ENCODE results near the gene WFS1.

Gene WFS1

DNA sequence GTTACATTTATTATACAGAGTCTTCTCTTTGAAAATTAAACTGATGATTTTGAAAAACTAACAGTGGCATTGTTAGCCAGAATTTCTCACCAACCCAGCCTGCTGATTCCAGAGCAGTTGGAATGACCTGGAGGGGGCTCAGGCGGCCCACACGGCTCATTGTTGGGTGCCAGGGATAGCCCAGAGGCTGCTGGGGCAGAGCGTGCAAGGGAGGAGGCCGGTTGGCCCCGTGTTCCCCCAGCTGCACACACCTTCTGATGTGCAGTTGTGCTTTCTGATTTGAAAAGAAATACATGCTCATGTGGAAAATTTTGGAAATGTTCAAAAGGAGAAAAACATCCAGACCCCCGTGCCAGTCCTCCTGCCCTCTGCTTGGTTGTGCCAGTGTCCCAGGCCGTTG lies 20.6 kb downstream of the WFS1 start:
- TF ChIP-seq GATA2 (IDR thresholded peaks at IDR 0.05; ENCODE audit: low read depth, low read length) (no peak), GATA3 (IDR thresholded peaks at IDR 0.05; ENCODE audit: low read depth, low read length) (no peak)

DNA sequence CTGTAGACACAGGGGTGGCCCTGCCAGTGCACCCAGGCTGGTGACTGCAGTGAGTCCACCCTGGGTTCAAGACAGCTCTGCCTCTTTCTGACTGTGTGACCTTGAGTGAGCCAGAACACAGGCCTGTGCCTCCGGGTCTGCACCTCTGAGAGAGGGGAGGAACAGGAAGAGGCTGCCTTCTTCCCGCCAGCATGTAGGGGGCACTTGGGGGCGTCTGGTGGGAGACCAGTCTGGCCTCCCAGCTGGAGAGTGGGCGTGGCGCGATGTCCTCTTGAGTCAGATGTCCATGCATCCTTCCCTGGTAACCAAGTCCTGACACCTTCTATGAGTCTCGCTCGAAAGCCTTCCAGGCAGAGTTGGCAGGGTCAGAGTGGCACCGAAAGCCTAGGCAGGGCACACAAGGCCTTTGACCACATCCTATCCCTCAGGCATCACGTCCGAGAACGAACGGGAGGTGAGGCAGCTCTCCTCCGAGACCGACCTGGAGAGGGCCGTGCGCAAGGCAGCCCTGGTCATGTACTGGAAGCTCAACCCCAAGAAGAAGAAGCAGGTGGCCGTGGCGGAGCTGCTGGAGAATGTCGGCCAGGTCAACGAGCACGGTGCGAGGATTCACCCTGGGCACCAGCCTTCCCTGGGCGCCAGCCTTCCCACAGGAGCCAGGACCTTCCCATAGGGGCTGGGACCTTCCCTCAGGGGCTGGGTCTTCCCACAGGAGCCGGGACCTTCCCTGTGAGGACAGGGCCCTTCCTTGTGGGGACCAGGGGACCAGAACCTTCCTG lies 21.3 kb downstream of the WFS1 start:
- no peak for TF ChIP-seq GATA2 (IDR thresholded peaks at IDR 0.05; ENCODE audit: low read depth, low read length)
- no peak for TF ChIP-seq GATA3 (IDR thresholded peaks at IDR 0.05; ENCODE audit: low read depth, low read length)

DNA sequence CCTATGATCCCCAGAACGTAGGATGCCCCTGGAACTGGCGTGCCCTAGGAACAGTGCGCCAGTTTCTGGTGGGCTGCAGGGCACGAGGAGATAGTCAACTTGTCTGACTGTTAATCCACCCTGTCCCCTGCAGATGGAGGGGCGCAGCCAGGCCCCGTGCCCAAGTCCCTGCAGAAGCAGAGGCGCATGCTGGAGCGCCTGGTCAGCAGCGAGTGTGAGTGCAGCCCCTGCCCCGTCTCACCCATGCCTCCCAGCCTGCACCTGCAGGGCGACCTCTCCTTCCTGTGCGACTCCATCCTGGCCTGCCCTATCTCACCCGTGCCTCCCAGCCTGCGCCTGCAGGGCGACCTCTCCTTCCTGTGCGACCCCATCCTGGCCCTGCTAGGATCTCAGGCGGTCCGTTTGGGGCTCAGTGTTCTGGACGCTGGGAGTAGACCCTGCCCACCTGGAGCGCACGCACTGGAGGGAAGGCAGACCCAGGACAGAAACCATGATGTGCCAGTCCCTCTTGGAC lies 22.2 kb downstream of the WFS1 start:
- TF ChIP-seq GATA2 (IDR thresholded peaks at IDR 0.05; ENCODE audit: low read depth, low read length) (no peak), GATA3 (IDR thresholded peaks at IDR 0.05; ENCODE audit: low read depth, low read length) (no peak)

DNA sequence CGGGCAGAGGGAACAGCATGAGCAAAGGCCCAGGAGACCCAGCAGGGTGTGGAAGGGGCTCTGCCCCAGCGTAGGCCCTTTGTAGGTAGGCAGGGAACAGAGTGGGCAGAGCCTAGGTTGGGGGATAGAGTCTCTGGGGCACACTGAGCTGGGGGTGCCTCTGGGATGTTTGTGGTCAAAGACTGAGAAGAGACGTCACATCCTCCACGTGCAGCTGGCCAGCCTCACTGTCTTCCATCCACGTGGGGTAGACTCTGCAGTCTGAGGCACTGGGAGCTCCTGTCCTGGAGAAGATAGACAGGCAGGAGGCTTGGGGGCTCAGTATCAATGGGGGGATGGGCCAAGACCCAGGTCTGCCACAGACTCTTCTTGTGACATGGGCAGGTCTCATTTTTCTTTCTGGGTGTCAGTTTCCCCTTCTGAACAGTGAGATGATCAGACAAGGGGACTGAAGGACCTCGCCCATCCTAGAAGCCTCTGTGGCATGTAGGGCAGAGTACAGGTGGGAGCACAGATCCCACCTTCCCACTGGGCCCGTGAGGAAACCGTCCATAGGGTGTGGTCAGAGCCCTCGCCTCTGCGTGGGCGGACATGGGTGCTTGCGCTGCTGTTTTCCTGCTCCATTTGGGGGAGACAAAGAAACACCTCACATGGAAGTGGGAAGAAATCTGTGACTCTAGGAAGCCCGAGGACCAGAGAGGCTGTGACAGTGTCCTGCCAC lies 22.9 kb downstream of the WFS1 start:
- TF ChIP-seq GATA2 (IDR thresholded peaks at IDR 0.05; ENCODE audit: low read depth, low read length) (no peak), GATA3 (IDR thresholded peaks at IDR 0.05; ENCODE audit: low read depth, low read length) (no peak)

DNA sequence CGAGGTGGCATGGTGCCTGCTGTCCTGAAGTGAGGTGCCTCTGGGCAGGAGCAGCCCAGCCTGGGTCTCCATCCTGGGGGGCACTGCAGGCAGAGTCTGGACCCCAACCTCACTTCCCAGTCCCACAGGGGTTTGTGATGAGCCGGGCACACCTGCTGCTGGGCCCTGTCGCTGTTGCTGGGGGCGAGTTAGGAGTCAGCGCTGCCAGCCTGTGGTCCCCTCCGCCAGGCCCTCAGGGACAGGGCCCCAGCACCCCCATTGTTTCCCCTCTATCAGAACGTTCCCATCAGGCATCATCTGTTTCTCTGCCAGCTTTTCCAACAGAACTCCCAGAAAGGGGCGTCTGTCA lies 23.4 kb downstream of the WFS1 start:
- no peak for TF ChIP-seq GATA3 (IDR thresholded peaks at IDR 0.05; ENCODE audit: low read depth, low read length)
- TF ChIP-seq GATA2 (IDR thresholded peaks at IDR 0.05; ENCODE audit: low read depth, low read length), result no peak

DNA sequence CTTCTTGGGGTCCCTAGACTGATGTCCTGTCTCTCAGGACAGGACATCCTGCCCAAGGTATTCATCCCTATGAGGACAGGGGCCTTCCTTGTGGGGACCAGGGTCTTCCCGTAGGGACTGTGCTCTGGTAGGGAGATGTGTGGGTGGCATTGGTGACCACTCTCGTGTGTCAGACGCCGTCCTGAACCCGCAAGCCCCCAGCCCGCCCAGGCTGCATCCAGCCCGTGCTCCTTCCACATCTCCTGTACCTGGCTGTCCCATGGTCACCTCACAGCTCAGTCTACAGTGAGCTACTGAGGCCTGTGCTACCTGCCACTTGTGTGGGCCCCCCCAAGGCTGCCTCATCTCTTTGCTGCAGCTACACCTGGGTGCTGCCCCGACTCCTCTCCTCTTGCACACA lies 24.0 kb downstream of the WFS1 start:
- TF ChIP-seq GATA3 (IDR thresholded peaks at IDR 0.05; ENCODE audit: low read depth, low read length) (no peak), GATA2 (IDR thresholded peaks at IDR 0.05; ENCODE audit: low read depth, low read length) (no peak)

DNA sequence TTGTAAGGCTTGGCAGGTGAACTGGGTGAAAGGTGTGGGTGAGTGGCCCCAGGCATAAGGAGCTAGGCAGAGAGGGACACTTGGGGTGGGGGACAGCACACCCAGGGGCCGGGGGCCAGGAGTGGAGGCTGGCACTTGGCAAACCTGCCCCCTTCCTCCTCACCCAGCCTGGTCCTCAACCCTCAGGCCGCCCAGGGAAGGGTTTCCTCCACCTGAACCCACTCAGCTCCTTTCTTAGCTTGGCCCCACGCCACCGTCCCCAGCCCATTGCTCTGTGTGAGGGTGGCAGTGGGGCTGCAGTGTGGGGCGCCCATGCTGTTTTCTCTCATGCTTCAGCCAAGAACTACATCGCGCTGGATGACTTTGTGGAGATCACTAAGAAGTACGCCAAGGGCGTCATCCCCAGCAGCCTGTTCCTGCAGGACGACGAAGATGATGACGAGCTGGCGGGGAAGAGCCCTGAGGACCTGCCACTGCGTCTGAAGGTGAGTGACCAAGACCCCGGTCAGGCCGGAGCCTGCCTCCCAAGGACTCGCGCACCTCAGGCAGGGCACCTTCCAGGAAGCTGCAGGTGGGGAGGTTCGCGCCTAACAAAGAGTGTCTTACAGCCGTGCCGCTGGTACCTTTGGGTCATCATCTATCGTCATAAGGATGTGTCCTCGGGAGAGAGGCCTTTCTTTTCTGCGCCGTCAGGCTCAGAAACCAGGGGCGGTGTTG lies 25.2 kb downstream of the WFS1 start:
- TF ChIP-seq GATA3 (IDR thresholded peaks at IDR 0.05; ENCODE audit: low read depth, low read length) (no peak), GATA2 (IDR thresholded peaks at IDR 0.05; ENCODE audit: low read depth, low read length) (no peak)

DNA sequence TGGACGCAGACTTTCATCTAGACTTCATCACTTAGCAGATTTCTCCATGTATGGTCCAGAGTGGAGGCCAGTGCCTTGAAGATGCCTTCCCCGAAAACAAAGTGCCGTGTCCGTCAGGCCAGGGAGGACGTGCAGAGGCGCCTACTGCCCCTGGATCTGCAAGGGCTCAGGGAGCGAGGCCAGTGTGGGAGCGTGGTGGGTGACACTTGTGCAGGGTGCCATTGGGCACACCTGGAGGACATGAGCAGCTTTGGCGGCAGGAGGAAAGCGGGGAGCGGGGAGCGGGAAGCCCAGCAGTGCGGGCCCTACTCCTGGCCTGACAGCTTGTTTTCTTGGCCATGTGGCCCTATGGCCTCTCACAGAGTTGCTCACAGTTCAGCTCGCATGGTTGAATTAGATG lies 25.8 kb downstream of the WFS1 start:
- no peak for TF ChIP-seq GATA3 (IDR thresholded peaks at IDR 0.05; ENCODE audit: low read depth, low read length)
- TF ChIP-seq GATA2 (IDR thresholded peaks at IDR 0.05; ENCODE audit: low read depth, low read length), result no peak

DNA sequence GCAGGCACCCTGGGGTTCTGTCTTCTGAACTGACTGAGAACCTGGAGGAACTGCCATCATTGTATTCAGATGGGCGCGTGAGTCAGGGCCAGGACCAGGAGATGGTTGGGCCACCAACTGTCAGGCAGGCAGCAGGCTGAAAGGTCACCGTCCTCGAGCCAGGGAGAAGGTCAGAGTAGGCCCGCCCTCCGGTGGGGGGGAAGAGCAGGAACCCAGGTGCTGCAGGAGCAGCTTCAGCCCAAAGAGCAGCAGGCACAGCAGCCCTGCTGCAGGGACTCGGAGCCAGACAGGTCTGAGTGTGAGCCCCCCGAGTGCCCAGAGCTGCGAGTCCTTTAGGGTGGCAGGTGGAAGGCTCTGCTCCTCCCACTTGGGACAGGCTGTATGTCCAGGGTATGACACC lies 26.4 kb downstream of the WFS1 start:
- TF ChIP-seq GATA2 (IDR thresholded peaks at IDR 0.05; ENCODE audit: low read depth, low read length) (no peak), GATA3 (IDR thresholded peaks at IDR 0.05; ENCODE audit: low read depth, low read length) (no peak)

DNA sequence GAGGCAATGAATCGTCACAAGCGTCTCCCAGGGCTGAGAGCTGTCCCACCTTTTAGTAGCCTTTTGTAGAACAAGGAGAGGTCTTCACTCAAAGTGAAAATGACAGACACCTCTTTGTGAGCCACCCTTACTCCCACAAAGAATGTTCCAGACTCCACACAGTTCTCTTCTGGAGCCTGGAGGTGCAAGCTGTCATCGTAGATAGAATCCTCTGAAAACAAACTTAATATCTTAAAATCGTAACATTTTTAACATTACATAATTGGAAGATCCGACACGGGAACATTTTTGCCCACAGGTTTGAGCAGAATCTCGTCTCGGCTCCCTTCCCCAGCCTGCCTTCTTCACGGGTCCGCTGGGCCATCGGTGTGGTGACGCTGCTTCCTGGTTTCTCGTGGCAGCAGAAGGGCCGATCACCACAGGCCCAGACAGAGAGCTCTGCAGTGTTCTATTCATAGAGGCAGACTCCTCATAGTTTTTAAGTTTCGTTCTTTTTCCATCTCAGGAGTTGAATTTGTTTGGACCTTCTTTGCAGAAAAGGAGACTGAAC lies 27.7 kb downstream of the WFS1 start:
- TF ChIP-seq GATA3 (IDR thresholded peaks at IDR 0.05; ENCODE audit: low read depth, low read length) (no peak), GATA2 (IDR thresholded peaks at IDR 0.05; ENCODE audit: low read depth, low read length) (no peak)

DNA sequence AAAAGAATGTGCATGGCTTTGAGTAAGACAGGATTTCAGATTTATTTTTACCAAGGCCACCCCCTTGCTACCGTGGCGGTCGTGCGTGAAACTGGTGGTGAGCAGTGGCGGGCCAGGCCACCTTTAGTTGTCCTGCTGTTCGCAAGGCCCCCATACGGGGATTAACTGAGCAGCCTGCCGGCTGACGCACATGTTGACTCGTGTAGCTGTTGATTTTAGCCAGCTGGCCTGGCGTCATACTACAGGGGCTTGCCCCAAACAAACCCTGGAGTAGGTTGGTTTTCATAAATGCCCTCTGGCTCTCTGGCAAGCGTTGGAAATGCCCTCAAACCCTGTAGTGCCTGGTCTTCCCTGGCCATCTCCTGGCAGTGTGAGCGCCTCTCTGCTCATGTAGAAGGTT lies 28.4 kb downstream of the WFS1 start:
- TF ChIP-seq GATA3 (IDR thresholded peaks at IDR 0.05; ENCODE audit: low read depth, low read length), result no peak
- no peak for TF ChIP-seq GATA2 (IDR thresholded peaks at IDR 0.05; ENCODE audit: low read depth, low read length)

DNA sequence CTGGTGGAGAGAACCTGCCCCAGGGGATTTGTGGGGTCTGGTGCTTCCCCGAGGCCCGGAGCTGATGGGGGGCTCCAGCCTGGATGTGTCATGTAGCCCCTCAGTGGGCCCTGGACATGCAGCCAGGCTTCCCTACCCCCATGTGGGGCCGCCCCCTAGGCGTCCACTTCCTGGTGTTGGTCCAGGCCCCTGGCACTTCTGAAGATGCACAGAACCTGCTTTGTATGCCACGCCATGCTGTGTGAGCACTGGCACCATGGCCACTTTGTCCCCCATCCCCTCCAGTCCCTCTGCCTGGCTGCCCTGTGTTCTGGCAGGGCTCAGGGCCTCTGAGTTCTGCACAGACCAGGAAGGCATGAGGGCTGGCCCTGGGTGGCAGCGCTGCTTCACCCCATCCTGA lies 29.2 kb downstream of the WFS1 start:
- TF ChIP-seq GATA2 (IDR thresholded peaks at IDR 0.05; ENCODE audit: low read depth, low read length) (no peak), GATA3 (IDR thresholded peaks at IDR 0.05; ENCODE audit: low read depth, low read length) (no peak)

DNA sequence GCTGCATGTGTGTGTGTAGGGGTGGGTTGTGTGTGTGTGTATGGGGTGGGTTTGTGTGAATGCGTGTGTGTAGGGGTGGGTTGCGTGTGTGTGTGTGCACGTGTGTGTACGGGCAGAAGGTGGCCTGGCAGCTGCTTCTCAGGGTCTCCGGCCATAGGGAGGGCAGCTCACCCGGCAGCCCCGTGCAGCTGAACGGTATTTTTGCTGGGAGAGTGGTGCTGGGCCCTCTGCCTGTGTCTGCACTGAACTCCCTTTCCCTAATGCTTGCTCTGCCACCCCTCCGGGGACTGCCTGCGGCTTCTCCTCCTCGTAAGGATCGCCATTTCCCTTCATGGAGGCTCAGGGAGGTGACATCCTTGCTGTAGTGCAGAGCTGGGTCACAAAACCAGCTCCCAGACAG lies 30.2 kb downstream of the WFS1 start:
- TF ChIP-seq GATA3 (IDR thresholded peaks at IDR 0.05; ENCODE audit: low read depth, low read length) (no peak), GATA2 (IDR thresholded peaks at IDR 0.05; ENCODE audit: low read depth, low read length) (no peak)

DNA sequence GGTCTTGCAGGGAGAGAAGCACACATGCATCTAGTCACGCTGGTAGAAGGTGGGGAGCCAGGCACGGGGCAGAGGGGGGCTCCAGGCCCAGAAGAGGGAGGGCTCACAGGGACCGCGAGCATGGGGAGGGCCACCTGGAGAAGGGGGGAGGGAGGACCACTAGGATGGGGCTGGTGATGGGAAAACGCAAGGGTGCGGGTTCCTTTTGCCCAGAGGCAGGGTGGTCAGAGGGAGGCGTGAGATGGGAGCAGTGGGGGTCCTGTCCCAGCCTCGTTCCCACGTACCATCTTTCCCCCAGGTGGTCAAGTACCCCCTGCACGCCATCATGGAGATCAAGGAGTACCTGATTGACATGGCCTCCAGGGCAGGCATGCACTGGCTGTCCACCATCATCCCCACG lies 30.7 kb downstream of the WFS1 start:
- TF ChIP-seq GATA2 (IDR thresholded peaks at IDR 0.05; ENCODE audit: low read depth, low read length), result no peak
- no peak for TF ChIP-seq GATA3 (IDR thresholded peaks at IDR 0.05; ENCODE audit: low read depth, low read length)
